Bone marrow (tissue), 2 donors: Measurements from ENCODE around the gene C1S.
A peak's percentile ranks its signal among the peaks of the same experiment; 100 is the strongest.
"Not testable (repeated sequence)": the region's sequence is repeated elsewhere in the genome, so short reads cannot be mapped to it uniquely, and the experiment has no call there.

Source experiments
- DNase-seq, 2 donors: peaks; one replicate each; lab custom pipeline; 2025; lab: John Stamatoyannopoulos, UW

C1S gene

DNA sequence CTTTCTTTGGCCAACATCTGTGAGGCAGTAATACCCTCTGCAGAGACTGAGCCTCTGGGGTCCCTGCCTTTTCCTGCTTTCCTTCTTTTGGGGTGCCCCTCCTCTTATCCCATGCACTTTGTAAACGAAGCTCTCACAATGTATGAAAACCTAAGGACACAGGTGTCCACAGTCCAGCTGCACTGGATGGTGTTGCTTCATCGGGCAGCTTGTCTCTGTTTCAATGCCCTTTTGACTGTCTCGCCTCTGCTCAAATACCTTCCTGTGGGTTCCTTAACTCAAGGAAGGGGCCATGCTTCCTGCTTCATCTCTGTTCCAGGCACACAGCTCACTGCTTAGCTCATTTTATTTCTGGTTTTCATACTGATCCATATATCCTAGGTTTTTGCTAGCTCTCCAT lies 42.1 kb downstream of the C1S start:
- DNase-seq, result no peak

DNA sequence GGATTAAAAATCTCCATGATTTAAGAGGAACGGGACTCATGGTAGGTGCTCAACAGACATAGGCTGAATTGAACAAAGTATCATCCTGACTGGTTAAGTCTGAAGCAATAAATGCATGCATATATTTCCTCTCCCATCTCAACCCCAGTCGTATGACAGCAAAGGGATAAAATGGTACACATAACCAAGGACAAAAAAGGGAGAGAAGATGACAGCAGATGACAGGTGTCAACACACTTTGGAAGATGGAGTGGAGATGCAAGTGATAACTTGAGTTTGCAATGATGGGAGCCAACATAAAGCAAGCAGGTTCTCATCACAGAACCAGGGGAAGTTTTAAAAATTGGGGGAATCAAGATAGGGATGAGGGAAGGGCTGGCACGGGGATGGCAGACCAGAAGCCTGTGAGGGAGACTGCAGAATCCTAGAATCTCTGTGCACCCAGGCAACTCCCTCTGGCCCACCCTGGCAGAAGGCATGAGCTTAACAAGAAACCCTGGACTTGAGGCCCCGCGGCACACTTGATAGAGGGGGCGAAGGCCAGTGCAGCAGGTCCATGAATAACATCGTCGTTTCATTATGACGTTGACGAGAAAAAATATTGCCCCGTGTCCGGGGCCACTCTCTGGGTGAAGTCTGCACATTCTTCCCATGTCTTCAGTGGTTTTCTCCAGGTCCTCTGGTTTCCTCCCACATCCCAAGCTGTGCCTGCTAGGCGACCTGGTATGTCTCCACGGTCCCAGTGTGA lies 43.5 kb downstream of the C1S start:
- DNase-seq, result no peak

DNA sequence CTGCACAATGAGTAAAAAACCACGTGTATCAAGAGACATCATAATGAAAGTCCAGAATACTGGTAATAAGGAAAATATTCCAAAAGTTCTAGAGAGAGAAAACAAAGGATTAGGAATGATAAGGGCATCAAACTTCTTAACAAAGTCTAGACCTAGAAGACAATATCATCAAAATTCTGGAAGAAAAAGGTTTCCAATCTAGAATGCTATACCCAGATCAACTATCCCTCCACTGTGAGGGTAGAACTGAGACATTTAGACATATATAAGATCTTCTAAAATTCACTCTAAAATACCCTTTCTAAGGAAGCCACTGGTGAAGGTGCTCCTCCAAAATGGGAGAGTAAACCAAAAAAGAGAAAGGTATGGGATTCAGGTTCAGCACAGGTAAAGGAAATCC lies 45.6 kb downstream of the C1S start:
- DNase-seq, result no peak

DNA sequence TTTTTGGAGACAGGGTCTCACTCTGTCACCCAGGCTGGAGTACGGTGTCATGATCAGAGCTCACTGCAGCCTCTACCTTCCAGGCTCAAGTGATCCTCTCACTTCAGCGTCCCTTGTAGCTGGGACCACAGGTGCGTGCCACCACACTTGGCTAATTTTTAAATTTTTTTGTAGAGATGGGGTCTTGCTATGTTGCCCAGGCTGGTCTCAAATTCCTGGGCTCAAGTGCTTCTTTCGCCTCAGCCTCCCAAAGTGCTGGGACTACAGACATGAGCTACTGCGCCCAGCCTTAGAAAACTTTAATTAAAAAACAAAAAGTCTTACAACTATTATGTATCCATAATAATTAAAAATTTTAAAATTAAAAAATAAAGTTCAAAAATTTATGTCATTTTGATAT lies 46.7 kb downstream of the C1S start:
- not testable (repeated sequence) for DNase-seq

DNA sequence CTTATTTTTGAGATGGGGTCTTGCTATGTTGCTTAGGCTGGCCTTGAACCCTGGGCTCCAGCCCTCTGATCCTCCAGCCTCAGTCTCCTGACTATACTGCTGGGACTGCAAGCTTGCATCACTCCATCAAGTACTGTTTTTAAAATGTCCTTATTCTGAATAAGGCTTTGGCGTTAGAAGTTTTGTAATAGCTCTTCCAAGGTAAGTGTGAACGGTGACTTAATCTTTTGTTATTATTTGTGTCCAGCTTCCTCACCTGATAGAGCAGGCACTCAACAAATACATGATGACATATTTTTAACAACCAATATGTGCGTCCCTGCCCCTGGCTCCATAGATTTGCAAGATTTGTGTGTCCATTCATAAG lies 47.1 kb downstream of the C1S start:
- no peak for DNase-seq

DNA sequence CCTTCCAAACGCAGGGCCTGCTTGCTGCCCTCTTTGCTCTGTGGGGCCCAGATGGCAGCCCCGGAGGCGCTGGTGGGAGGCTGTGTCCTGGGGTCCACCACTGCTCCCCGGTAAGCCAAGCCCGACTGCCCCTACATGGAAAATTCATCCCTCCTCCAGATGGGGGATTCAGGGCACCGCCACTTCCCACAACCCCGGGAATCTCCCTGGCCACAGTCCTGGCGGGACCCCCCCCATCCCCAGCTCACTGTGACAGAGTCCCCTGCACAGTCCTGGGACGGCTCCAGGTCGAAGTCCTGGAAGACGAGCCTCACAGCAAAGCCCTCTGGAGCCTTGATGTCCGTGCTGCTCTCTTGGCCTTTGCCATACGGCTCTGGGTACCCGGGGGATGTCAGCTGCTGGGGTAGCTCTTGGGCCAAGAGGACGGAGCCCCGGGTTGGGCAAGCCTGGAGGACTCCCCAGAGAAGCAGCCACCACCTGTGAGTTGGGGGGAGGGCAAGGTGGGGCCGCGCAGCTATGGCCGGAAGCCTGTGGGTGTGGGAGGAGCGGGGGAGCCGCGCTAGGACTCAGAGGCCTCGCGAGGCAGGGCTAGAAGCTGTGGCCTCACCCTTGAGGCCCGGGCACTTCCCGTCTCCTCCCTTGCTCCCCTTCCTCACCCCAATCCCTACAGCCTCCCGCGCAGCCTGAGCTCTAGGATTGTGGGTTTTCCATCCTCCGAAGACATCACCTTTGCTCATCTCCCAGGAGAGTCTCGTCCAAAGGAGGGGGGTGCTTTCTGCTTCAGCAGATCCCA lies 47.7 kb downstream of the C1S start:
- peak; percentile 51 to 81 for DNase-seq

DNA sequence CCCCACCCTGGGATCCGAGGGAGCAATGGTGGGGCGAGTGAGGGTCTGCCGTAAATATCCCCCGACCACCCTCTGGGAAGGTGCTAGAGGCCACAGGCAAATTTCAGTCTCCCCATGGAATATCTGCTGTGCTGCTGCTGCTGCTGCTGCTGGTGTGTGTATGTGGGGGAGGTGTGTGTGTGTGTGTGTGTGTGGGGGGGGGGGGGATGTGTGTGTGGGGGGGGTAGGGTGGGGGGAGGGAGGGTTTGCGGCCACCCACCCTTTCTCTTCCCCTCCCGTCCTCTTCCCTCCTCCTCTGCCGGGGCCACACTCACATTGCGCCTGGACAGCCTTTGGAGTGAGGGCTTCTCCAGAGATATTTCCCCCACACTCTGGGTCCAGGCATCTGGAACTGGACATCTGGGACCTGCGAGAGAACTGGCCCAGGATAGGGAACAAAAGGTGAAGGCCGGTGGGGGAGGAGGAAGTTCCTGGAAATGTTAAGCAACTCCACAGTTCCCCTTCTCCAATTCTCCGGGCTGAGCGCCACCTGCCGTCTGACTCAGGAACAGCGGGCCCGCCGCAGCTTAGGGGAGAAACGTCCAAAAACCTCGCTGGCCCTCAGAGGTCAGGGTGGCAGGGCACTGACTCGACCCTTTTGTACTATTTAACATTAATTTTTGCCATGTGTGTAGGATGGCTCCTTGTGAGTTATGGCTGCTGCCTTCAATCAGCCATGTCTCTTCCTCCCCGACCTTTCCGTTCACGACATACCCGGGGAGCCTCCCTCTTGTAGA lies 48.5 kb downstream of the C1S start, which contains the start of gene C1RL:
TSS of gene C1RL (minus strand) at position 419 of the 776 bp plus-strand sequence. CDS start at position 385, 34 bp downstream.
- DNase-seq, result peak; percentile 77

DNA sequence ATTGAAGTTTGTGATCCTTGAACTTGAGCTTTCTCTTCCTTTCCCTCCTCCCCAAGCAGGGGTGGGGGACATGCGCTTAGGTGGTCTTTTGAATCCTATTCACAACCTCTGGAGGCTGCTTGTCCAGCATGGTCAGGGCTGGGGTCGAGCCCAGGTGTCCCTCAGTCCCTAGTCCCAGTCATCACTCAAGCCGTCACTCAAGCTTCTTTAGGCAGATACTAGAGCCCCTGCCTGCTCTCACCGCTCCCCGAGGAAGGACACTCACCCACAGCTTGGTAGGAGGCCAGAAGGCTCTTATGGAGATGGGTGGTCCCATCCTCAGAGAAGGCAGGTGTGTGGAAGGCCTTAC lies 49.0 kb downstream of the C1S start:
- DNase-seq, result no peak

DNA sequence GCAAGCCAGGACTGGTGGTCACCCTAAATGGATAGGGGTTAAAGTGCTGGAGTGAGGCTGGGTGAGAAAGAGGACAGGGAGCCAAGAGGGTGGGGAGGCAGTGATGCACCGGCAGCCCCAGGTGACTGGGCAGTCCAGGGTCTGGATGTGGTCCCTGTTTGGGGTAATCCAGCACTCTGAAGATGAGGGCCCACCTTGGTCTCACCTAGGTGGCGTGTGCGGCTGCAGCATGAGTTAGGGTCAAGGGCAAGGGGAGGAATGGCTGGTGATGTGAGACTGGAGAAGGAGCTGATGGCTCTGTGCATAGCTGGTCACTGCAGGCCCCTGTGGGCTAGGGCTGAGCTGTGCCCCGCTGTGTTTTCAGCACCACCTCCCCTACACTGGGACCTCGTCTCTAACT lies 50.1 kb downstream of the C1S start:
- no peak for DNase-seq

DNA sequence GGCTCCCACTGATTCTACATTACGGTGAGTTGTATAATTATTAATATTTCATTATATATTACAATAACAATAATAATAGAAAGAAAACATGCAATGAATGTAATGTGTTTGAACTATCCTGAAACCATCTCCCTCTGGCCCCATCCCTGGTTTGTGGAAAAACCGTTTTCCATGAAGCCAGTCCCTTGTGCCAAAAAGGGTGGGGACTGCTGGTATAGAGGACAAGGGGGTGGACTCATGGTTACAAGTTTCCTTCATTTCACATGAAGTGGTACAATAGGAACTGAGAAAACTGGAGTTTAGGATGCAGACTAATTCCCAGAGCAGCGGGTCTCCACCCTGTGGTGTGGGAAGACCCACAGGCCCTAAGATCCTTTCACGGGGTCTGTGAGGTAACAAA lies 51.5 kb downstream of the C1S start:
- DNase-seq, result no peak

DNA sequence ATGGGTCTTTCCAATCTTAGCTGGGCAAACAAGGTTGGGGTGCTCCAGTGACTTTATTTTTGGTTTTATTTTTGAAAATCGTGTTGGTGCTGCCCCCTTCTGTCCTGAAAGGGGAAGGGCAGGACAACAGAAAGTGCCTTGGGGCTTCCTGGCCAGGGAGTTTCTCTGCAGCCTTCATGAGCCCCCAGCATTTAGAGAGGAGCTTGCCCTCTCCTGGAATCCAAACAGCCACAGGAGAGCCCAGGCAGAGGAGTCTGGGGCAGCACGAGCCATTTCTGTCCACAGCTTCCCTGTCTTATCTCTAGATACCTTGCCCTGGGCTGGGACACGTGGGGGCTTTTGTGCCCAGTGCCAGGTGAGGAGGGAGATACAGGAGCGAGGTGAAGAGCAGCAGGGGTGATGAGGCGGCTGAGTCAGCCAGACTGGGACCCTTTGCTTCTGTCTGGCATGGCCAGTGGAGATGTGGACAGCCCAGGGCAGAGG lies 52.9 kb downstream of the C1S start:
- peak; percentile 5 to 65 for DNase-seq

DNA sequence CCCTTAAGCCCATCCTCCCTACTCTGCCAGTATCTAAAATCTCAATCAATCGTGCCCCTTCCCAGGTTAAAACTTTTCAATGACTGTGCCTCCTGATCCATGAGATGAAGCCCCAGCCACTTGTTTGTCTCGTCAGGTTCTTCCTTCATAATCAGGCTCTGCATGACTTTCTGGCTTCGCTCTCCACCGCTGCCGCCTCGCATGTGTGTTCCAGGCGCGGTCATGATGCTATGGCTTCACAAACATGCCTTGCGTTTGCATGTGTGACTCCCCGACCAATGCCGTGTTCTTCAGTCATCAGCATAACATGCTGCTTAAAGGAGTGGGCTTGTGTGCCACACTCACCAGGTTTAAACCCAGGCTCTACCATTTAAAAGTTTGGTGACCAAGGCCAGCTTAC lies 53.5 kb downstream of the C1S start:
- DNase-seq, result no peak

DNA sequence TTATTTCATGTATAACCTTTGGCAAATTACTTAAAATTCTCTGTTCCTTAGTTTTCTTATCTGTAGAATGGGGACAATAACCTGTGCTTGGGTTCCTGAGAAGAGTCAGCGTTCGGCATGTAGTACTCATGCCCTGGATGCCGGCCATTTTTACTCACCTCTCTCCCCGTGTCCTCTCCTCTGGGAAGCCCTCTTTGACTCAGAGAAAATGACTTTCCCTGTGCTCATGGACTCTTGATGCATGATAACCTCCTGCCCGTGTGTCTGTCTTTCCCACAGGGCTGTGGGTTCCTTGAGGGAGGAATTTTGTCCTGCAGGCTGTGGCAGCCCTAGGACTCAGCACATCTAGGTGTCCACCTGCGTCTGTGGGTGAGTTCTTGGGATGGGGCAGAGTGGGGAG lies 54.3 kb downstream of the C1S start:
- DNase-seq, result no peak

DNA sequence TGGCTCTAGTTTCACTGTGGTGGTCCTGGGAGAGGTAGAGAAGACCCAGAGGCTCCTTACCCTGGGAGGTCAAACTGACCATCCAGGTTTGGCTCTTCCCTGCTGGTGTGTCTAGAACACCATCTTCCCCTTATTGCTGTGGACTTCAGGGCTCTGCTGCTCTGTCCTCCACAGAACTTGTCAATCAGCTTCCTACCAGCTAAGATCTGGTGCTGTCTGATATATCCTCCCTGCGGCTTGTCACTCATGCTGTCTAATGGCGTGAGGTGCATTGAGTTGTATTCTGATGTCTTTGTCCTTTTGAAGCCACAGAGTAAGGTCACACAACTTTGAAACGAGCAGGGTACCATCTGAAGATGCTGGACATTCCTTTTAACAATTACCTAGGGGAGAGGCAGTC lies 55.7 kb downstream of the C1S start:
- no peak for DNase-seq

DNA sequence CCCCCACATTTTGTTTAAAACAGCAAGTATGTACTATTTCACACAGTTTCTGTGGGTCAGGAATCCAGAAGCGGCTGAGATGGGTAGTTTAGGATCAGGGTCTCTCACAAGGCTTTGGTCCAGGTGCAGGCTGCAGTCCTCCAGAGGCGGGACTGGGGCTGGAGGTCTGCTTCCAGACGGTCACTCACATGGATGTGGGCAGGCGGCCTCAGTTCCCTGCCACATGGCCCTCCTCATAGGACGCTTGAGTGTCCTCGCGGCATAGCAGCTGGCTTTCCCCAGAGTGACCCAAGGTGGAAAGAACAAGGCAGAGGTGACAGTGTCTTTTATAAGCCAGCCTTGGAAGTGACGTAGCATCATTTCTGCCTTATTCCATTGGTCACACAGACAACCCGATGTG lies 56.4 kb downstream of the C1S start:
- no peak for DNase-seq

DNA sequence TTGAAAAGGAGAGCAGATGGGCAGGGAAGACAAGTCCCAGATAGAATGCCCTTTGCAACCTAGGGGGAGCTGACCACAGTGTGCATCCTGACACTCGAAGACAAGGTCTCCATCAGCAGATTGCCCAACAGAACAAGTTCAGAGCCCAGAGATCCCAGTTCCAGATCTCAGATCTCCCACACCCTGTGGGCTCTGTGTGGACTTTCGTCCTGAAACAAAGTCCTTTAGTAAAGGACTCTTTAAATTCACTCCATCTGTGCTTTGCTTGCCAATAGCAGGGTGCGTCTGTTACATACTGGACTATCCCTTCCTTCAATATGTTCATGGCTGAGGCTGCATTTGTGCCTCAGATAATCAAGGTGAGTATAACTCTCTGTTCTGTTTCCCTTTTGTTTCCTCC lies 57.2 kb downstream of the C1S start:
- DNase-seq, result no peak

DNA sequence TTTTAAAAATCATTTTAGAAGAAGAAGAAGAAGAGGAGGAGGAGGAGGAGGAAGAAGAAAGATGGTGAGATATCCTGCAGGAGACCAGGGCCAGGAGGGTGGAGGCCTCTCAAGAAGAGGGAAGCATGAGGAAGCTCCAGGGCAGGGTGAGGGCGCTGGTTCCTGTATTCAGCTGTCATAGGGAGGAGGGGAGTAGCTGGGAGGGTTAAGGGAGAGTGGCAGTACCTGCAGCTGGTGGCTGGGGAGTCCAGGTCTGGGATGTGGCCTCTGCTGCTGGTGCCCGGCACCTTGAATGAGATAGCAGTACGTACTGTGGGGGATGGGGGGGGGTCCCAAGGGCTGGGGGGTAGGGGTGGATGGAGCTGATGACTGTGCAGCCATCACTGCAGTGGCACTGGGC lies 58.4 kb downstream of the C1S start:
- DNase-seq, result no peak

DNA sequence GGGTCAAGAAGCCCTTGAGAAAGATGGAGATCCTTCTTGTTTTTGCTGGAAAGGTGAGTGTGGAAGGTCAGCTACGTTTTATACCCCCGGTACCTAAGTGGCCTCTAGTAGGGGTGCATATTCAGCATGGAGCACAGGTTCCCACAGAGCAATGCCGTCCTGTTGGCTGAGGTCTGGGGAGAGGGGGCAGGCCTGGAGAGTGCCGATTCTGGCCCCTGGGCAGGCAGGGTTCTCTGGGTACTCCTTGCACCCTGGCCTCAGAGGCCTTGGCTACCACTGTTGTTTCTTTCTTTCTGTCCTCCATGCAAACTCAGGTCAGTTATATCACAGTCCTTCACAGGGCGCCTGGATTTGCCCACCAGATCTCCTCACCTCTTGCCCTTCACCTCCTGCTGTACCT lies 59.6 kb downstream of the C1S start:
- DNase-seq, result no peak
